ENCODE measurements around the gene PFDN6. TPM values are rescaled to one million over a fixed set of nuclear protein-coding genes. Genes with fewer than 3 reads are reported as not detected.

PFDN6 gene
- total RNA-seq, 1 donor from 2014 or later, result 9.1 TPM

DNA sequence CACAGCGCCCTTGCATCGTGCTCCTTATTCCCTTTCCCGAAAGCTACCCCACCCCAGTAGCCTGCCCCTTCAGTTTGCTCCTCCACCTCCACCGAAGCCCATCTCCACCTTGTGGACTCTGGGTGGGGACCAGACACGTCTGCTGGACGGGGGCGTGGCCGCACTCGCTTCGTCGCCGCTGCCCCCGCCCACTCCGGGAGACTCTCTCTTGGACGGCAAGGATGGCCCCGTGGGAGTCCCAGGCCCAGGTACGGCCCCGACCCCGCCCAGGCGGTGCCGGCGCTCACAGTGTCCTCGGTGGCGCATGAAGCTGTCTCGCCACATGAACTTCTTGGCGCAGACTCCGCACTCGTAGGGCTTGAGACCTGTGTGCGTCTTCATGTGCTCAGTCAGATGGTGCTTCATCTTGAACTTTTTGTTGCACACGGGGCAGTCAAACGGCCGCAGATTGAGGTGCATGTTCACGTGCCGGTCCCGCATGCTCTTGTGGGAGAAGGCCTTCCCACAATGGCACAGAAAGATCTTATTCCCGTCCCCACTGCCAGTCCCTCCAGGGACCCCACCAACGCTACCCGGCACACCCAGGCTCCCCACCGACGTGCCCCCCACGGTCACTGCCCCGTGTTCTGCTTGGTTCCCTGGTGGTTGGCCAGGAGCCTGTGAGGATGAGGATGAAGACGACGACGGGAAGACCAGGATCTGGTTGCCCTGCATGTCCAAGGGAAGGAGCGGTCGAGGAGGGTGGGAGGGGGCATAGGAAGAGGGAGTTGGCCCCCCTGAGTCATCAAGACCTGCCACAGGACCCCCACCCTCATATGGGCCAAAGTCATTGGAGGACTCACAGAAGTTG is 25.8 kb downstream of the PFDN6 start:
- peak in 1 of 2 donors; percentile 90 for DNase-seq (ENCODE audit: extremely low spot score in 2 of 2)
- Histone ChIP-seq H3K9me3 (no peaks in the 10 kb centered on the region), H3K27me3 (no peaks in the 10 kb centered on the region), H3K4me3 (peak overlapping the region; percentile 73 to 93), H3K27ac (peak overlapping the region; percentile 99), H3K4me1 (peaks cover 69% of the 10 kb centered on the region), H3K36me3 (peaks cover 0 to 16% of the 10 kb centered on the region in 2 donors)
- intact Hi-C loops (cut with DNase I), result loop anchor here (5.0 kb wide), 1 partner anchor 102 kb away; the partner anchor contains the start of gene CUTA
- peak in 1 of 2 donors; percentile 71 for TF ChIP-seq POLR2AphosphoS5 (IDR thresholded peaks at IDR 0.05; ENCODE audit: insufficient read depth in 1 of 2, low read depth in 1 of 2)
- TF ChIP-seq POLR2A (IDR thresholded peaks at IDR 0.05), result no peak

GRCh38 chr6:33315793-33316602 is 26.6 kb downstream of the PFDN6 start:
- no peaks in the 10 kb centered on the region for H3K9me3 ChIP-seq
- peaks cover 74% of the 10 kb centered on the region for H3K4me1 ChIP-seq
- peak overlapping the region; percentile 99 for H3K27ac ChIP-seq
- peak in 1 of 2 donors; percentile 86 for DNase-seq (ENCODE audit: extremely low spot score in 2 of 2)
- no peaks in the 10 kb centered on the region for H3K27me3 ChIP-seq
- peaks cover 0 to 24% of the 10 kb centered on the region in 2 donors for H3K36me3 ChIP-seq
- TF ChIP-seq POLR2AphosphoS5 (IDR thresholded peaks at IDR 0.05; ENCODE audit: insufficient read depth in 1 of 2, low read depth in 1 of 2) (no peak), POLR2A (IDR thresholded peaks at IDR 0.05) (no peak), CTCF (IDR thresholded peaks at IDR 0.05) (no peak)
- intact Hi-C loops (cut with DNase I), result loop anchor here (5.0 kb wide), 1 partner anchor 101 kb away; the partner anchor contains the start of gene CUTA
- H3K4me3 ChIP-seq, result no peak overlapping the region

- intact Hi-C loops (cut with DNase I), result loop anchor here (5.0 kb wide), 1 partner anchor 100 kb away; the partner anchor contains the start of gene CUTA
- Histone ChIP-seq H3K4me3 (peak overlapping the region; percentile 46 to 49), H3K4me1 (peaks cover 74% of the 10 kb centered on the region), H3K36me3 (peaks cover 0 to 25% of the 10 kb centered on the region in 2 donors), H3K27ac (peak overlapping the region; percentile 87), H3K9me3 (no peaks in the 10 kb centered on the region), H3K27me3 (no peaks in the 10 kb centered on the region)
- TF ChIP-seq CTCF (IDR thresholded peaks at IDR 0.05) (no peak), POLR2AphosphoS5 (IDR thresholded peaks at IDR 0.05; ENCODE audit: insufficient read depth in 1 of 2, low read depth in 1 of 2) (no peak)
- peak in 1 of 2 donors; percentile 86 for DNase-seq (ENCODE audit: extremely low spot score in 2 of 2)
Observed at GRCh38 chr6:33316603-33317418, 27.4 kb downstream of the PFDN6 start.

GRCh38 chr6:33317419-33317668 is 27.9 kb downstream of the PFDN6 start:
- Histone ChIP-seq H3K4me3 (peak overlapping the region; percentile 46 to 49), H3K36me3 (peaks cover 0 to 25% of the 10 kb centered on the region in 2 donors), H3K4me1 (peaks cover 74% of the 10 kb centered on the region), H3K9me3 (no peaks in the 10 kb centered on the region), H3K27ac (peak overlapping the region; percentile 87), H3K27me3 (no peaks in the 10 kb centered on the region)
- DNase-seq (ENCODE audit: extremely low spot score in 2 of 2), result no peak
- TF ChIP-seq POLR2AphosphoS5 (IDR thresholded peaks at IDR 0.05; ENCODE audit: insufficient read depth in 1 of 2, low read depth in 1 of 2) (no peak), CTCF (IDR thresholded peaks at IDR 0.05) (no peak), POLR2A (IDR thresholded peaks at IDR 0.05) (no peak)
- intact Hi-C loops (cut with DNase I), result loop anchor here (5.0 kb wide), 1 partner anchor 100 kb away; the partner anchor contains the start of gene CUTA
